ENCODE data around the gene SLC25A22.

Gene SLC25A22

DNA sequence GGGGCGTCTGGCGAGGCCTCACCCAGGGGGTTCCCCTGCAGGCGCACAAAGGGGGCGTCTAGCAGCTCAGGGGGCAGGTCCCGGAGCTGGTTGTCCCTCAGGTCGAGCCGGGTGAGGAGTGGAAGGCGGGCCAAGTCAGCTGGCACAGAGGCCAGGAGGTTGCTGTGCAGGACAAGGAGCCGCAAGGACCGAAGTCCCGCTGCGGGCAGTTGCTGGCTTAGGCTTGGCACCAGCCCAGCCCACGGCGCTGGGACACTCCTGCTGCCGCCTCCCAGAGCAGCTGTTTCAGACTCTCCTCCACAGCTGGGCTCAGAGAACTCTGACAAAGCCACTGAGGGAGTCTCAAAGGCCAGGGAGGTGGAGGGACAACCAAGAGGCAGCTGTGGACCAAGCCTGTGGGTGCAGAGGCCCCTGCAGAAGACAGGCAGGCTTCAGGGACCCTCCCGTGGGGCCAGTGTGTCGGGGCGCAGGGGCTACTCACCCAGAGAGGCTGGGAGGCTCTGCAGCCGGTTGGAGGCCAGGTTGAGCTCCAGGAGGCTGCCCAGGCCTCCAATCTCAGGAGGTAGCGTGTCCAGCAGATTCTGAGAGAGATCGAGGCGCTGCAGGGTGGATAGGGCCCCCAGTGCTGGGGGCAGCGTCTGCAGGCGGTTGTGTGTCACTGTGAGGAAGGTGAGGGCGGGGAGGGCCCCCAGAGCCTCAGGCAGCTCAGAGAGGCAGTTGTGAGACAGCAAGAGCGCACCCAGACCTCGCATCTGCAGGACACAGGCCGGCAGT is 4.8 kb upstream of the SLC25A22 start:
- no peak for DNase-seq

DNA sequence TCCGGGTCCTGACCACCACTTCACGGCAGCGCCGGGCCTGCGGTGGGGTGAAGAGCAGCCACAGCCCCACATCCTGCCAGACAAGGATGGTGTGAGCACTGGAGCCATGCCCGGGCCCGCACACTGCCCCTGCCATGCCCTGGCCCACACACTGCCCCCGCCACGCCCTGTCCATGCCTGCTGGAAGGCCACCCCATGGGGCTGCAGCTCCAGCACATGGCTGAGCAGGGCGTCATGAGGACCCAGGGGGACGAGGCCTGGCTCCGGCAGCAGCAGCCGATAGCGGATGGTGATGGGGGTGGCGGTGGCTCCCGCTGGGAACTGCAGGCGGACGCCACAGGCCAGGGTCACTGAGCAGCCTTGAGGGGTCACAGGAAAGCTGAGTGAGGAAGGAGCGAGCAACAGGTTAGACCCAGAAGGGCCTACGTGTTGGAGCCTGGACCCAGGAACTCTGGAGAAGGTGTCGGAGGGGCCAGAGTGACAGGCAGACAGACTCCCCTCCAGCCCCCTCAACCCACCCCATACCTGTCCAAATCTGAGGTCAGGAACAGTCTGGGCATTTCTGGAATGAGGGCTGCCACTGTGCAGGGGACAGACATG is 4.0 kb upstream of the SLC25A22 start:
- DNase-seq: no peak

DNA sequence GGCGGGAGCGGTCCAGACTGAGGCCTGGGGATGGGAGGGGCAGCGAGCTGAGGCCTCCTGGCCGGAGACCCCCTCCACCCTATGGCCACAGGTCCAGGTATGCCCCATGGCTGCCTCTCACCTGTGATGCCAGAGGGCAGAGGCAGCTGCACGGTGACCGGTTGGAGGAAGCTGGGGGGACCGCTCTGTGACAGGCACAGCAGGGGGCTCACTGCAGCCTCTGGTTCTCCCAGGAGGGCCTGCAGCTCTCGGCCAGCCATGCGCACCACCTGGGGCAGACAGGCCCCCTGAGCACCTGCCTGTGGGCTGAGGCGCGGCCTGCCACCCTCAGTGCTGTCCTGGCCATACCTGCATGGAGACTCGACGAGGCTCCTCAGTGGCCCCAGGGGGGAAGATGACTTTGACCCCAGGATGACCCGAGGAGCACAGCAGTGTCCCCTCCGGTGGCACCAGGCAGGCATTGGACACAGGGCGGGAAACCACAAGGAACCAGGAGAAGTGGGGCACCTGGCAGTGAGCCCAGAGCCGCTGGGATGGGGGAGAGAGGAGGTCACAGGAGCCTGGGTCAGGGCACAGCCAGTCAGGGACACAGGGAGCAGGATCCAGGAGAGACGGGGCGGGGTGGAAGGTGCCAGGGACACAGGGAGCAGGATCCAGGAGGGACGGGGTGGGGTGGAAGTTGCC is 3.2 kb upstream of the SLC25A22 start:
- DNase-seq: no peak

- DNase-seq: no peak
These were observed 2.4 kb upstream of the SLC25A22 start for GRCh38 chr11:800473-800872.

GRCh38 chr11:799641-800316 is 1.7 kb upstream of the SLC25A22 start:
- DNase-seq: no peak

DNA sequence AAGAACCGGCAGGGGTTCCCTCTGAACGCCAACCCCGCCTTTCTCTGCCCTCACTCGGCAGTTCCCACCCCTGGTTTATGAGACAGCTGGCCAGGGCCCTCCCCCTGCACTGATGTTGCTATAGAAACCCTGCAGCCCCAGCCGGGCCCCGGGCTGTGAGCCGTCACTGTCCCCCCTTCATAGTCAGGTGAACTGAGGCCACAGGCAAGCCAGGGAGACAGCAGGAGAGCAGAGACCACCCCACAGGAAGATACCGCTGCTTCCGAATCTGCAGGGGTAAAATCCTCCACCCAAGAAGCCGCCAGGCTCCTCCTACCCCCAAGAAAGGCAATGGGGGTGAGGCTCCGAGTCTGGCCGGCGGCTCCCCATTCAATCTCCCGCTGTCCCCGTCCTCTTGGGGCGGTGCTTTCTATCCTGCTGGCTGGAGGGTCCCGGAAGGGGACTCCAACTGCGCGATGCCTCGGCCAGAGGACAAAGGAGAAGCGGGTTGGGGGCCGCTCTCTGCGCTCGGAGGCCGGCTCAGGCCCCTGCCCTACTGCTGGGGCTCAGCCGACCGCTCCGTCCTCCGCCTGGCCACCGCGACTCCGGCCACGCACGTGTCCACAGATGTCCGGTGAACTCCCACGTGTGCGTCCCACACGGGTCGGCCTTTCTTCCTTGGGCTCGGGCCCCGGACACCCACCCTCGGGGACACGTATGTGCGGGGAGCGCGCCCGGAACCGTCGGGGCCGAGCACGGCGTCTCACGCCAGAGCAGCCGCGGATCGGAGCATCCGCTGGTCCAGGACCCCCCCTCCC is 587 bp downstream of the SLC25A22 start:
- DNase-seq: peak; percentile 71

GRCh38 chr11:796565-797295 is 1.4 kb downstream of the SLC25A22 start:
- no peak for DNase-seq

DNA sequence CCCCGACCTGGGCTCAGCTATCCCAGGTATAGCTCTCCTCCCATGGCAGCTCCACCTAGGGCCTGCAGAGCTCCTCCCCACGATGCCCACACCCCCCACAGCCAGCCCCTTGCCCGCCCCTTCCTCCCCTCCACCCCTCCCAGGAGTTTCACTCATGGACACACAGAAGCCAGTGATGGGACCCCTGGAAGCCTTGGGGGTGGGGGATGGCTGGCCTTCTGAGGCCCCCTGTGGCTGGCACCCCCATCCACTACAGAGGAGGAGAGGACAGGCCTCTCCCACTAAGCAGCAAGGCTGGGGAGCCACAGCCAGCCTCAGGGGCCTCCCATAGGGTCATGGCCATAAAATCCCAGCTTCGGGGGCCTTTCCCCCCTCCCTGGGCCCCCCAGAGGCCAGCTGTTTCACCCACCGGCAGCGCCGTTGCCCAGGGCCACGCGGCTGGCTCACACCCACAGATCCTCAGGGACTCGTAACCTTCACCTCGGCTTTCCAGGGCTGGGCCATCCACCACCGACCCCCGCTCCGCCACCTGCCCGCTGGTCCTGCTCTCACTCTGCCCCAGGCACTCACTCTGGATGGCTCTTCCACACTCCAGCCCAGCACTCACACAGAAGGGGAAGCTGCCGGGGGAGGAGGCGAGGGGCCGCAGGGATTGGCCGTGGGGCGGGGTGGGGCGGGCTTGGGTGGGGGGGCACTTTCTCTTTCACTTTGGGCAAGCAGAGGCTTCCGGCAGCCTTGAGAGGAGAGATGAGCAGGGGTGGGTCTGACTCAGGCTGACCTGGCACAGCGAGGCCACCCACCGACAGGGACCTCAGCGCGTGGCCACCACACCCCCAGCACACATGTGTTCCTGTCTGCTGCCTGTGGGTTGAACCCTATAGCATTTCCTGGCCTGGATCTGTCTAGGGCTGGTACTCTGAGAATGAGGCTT is 2.2 kb downstream of the SLC25A22 start:
- DNase-seq: peak; percentile 94

- no peak for DNase-seq
These were observed 3.1 kb downstream of the SLC25A22 start for GRCh38 chr11:794766-795633.

DNA sequence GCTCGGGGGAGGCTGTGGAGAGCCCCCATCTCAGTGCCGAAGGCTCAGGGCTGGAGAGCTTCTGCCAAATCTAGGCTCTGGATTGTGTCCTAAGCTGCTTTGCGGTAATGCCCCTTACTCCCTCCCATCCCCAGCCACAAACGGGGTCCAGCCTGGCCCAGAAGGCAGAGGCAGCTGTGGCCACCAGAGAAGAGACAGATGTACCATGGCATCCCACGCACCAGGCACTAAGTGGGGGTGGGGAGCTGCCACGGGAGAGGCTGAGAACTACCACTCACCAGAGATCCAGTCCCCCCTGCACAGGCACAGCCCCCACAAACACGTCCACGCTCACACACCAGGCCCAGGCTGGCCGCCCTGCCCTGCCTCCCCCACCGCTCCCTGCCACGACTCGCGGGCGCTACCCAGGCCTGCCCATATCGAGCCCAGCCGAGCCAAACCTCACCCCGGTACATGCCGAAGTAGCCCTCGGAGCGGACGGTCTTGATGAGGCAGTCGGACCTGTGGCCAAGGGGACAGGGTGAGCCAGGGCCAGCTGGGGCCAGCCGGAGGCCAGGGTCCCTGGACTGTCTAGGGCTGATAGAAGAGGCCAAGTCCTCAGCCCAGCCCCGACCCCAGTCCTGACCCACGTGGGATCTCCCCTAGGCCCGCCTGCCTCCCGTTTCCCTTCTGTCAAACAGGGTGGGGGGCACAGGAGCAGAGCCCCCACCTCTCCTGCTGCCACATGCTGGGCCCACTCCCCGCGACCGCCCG is 3.9 kb downstream of the SLC25A22 start:
- no peak for DNase-seq

- no peak for DNase-seq
These were observed 4.5 kb downstream of the SLC25A22 start for GRCh38 chr11:793556-793955.

- no peak for DNase-seq
These were observed 5.2 kb downstream of the SLC25A22 start for GRCh38 chr11:792873-793272.

- DNase-seq: no peak
These were observed 5.6 kb downstream of the SLC25A22 start for GRCh38 chr11:792535-792821.

DNA sequence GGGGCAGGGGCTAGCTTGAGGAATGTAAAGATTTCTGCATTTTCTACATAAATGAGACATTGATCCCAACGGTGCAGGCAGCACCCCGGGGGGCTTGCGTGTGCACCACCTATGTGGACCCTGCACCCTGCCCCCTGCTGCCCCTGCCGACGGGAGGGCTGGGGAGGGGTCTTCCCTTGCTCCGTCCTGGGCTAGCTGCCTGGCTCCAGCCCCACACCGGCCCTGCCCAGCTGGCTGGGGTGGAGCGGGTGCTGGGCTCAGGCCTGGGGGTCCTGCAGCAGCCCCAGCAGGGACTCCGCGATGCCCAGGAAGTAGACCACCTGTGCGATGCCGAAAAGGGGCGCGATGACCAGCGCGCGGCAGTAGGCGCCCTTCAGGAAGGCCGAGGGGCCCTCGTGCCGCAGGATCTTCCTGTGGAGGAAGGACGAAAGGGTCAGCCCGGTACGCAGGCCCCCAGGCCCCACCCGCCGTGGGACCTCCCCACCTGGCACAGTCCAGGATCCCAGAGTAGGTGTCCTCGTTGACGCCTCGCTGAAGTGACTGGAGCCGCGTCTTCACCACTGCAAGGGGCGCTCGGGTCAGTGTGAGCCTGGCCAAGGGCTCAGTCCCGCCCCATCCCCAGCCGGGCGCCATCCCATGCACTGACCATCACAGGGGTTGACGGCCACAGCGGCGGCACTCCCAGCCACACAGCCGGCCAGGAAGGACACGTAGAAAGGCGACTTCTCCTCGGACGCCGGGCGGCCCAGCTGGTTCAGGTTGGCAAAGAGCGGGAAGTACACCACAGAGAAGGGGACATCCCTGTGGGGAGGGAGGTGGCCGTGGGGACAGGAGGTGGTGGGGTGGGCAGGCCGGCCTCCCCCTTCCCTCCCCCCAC is 6.2 kb downstream of the SLC25A22 start:
- no peak for DNase-seq

DNA sequence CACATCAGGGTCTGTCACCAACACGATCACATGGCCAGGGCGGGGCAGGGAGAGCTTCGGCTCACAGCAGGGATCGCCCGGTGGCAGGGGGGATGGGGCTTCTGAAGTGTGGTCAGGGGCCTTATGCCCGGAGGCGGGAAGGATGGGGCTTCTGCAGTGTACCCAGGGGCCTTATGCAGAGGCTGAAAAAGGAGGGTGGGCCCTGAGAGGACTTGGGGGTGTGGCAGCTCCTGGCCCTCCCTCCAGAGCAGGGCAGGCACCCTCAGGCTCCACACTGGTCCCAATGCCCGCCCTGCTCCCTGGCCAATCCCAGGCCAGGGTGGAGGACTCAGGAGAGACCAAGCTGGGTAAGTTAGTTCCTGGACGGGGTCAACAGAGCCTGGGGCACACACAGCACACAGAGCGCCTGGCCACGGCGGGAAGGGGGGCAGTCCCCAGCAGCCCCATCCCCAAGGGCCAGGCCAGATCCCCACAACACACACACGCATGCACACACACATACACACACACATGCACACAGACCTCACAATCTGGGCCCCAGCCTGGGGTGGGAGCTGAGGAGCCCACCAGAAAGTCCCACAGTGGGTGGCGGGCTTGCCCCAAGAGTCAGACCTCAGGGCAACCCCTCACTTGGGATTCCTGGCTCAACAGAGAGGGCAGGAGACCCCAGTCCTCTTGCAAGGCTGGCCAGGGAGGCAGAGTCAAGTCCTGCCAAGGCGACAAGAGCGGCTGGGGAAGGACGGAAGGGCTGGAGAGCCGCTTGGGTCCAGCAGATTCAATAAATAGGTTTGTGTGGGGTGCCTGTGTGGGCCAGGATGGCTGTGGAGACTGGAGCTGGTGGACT is 7.1 kb downstream of the SLC25A22 start:
- DNase-seq: no peak

DNA sequence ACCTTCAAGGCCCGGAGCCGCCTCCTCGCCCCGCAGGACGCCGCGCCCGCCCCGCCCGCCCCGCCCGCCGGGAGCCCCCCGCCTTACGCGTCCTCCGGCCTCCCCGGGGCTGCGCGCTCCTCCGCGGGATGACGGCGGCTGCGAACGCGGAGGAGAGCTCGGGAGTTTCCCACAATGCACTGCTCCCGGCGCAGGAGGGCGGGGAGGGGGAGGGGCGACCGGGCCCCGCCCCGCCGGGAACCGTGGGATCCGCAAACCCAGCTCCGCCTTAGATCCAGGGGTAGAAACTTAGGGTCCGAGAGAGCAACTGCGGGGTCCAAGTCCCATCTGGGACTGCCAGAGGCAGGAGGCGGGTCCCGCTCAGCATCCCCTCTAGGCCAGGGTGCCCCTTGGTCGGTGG is 8.1 kb downstream of the SLC25A22 start, which contains the start of gene CEND1:
TSS of gene CEND1 (minus strand) at position 148 of the 400 bp plus-strand sequence. CDS start 1,514 bp downstream, outside the sequence.
- DNase-seq: peak; percentile 17
